Large intestine (tissue), 3 donors: ENCODE measurements around the gene SRGAP1. TPM values are rescaled to one million over a fixed set of nuclear protein-coding genes. Genes with fewer than 3 reads are reported as not detected.

Experiments used
- DNase-seq, 2 donors: peaks; one replicate each; pipeline versions ENCODE4 v3.0.0 to v3.0.0-alpha.2; 2013
- H3K27ac ChIP-seq: one replicate; pipeline ENCODE4 v1.5.1; 2013; ENCODE audit warnings: low read length
- H3K27me3 ChIP-seq: 2 replicates; pipeline ENCODE4 v1.6.1; 2013; ENCODE audit warnings: low read length; ENCODE audit not compliant: control insufficient read depth, insufficient read depth
- H3K36me3 ChIP-seq: 2 replicates; pipeline ENCODE4 v1.6.1; 2013; ENCODE audit warnings: low read length; ENCODE audit not compliant: control insufficient read depth, insufficient read depth
- H3K4me1 ChIP-seq: one replicate; pipeline ENCODE4 v1.6.1; 2013; ENCODE audit warnings: low read length; ENCODE audit not compliant: control insufficient read depth, insufficient read depth
- H3K4me3 ChIP-seq: one replicate; pipeline ENCODE4 v1.5.1; 2013; ENCODE audit warnings: low read length
- H3K9me3 ChIP-seq: one replicate; pipeline ENCODE4 v1.6.1; 2013; ENCODE audit warnings: mild to moderate bottlenecking, low read depth, low read length, moderate library complexity; ENCODE audit not compliant: control insufficient read depth
- WGBS: methylation state at CpG from one replicate; pipeline ENCODE4 v1.1.5; 2013; ENCODE audit warnings: low lambda C conversion rate; ENCODE audit not compliant: insufficient coverage; 5-methylcytosine and 5-hydroxymethylcytosine counted together
- polyA plus RNA-seq: library from polyadenylated mRNA; unstranded; fragments of 120-200 nt; gene quantifications from one replicate; pipeline ENCODE4 v1.2.1, GENCODE V29; 2013

SRGAP1 gene
- polyA plus RNA-seq, 1 donor = 8.6 TPM

DNA sequence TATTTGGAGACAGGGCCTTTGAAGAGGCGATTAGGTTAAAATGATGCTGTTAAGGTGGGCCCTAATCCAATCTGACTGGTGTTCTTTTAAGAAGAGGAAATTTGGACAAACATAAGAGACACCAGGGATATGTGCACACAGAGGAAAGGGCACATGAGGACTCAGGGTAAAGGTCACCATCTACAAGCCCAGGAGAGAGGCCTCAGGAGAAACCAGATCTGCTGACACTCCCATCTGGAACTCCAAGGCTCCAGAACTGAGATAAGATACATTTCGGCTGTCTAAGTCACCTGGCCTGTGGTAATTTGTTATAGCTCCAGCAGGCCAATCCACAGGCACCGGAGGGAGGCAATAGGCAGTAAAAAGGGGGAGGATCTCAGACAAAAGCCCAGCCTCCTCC is 329.0 kb downstream of the SRGAP1 start:
- no peaks in the 10 kb centered on the region for H3K4me1 ChIP-seq
- WGBS = no CpG with 5 or more reads among the region's 3 CpGs

DNA sequence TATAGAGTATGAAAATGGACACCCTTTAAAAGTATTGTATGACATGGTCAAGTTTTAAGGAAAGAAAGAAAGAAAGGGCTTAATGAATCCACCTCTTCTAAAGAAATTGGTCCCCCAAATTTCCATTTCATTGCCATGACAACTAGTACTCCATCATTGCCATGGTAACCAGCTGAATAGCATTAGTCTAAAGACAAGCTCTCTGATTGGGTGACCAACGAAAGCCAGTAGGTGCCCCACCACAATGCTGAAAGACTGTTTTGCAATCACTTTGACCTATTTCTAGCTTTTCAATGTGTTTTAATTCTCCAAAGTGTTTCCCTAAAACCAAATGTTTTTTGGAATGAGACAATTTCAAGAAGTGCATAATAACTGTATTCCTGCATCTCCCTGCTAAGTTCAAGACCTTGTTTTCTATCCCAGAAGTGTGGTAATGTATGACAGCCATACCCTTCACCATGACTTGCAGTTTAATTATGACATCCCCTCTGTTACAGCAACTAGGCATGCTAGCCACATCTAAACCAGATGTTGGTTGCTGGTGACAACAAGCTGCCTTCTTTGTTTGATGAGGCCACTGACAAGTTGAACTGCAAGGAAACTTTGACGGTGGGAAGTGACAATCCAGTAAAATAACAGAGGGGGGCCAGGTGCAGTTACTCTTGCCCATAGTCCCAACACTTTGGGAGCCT is 330.9 kb downstream of the SRGAP1 start:
- H3K27ac ChIP-seq = no peak overlapping the region
- no peaks in the 10 kb centered on the region for H3K4me1 ChIP-seq
- H3K9me3 ChIP-seq = no peaks in the 10 kb centered on the region
- no CpG with 5 or more reads among the region's 2 CpGs for WGBS
- H3K4me3 ChIP-seq = no peak overlapping the region
- DNase-seq = no peak
- no peaks in the 10 kb centered on the region for H3K36me3 ChIP-seq
- H3K27me3 ChIP-seq = no peaks in the 10 kb centered on the region

More for the DNA sequence above, 329.0 kb downstream of the SRGAP1 start:
- H3K27ac ChIP-seq = no peak overlapping the region
- DNase-seq = peak; percentile 53 to 68
- H3K36me3 ChIP-seq = no peaks in the 10 kb centered on the region
- H3K4me3 ChIP-seq = no peak overlapping the region
- no peaks in the 10 kb centered on the region for H3K9me3 ChIP-seq
- no peaks in the 10 kb centered on the region for H3K27me3 ChIP-seq

DNA sequence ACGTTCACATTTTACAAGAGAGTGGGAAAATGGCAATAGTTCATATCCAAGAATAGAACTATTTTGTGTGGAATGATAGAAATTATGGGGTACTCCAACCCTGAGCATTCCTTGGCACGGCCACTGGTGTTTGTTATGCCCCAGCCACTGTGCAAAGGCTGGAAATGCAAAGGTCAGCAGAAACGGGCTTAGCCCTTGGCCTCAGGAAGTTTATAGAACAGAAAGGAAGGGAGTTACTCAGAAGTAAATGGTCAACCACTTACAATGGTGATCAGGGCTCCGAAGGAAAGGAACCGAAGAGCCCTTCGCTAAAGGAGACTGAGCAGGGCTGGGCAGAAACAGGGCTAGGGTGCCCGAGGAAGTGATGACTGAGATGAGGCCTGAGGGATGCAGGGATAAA is 332.5 kb downstream of the SRGAP1 start:
- no peaks in the 10 kb centered on the region for H3K4me1 ChIP-seq
- no peaks in the 10 kb centered on the region for H3K36me3 ChIP-seq
- no peak overlapping the region for H3K27ac ChIP-seq
- no peak for DNase-seq
- no peaks in the 10 kb centered on the region for H3K27me3 ChIP-seq
- no peaks in the 10 kb centered on the region for H3K9me3 ChIP-seq
- 100% methylated on average over 1 of the region's 7 CpGs for WGBS
- no peak overlapping the region for H3K4me3 ChIP-seq

DNA sequence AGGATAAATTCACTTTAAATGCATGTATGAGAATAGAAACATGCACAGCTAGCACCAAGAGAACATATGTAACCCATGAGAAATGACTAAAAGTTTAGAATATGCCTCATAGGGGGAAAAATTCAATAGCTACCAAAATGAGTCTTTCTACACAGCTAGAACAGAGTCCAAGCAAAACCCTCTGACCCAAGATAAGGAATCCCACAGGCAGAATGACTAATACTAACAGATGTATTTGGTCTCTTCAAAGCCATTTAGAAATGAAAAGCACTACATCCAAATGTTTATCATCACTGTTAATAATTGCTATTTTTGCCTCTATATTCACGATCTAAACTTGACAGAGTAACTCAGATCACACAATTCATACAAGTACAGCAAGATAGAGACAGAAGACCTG is 333.6 kb downstream of the SRGAP1 start:
- Histone ChIP-seq H3K27ac (no peak overlapping the region), H3K27me3 (no peaks in the 10 kb centered on the region), H3K36me3 (no peaks in the 10 kb centered on the region), H3K4me3 (no peak overlapping the region), H3K4me1 (no peaks in the 10 kb centered on the region), H3K9me3 (no peaks in the 10 kb centered on the region)
- DNase-seq = no peak
- WGBS = no CpG with 5 or more reads among the region's 1 CpG

DNA sequence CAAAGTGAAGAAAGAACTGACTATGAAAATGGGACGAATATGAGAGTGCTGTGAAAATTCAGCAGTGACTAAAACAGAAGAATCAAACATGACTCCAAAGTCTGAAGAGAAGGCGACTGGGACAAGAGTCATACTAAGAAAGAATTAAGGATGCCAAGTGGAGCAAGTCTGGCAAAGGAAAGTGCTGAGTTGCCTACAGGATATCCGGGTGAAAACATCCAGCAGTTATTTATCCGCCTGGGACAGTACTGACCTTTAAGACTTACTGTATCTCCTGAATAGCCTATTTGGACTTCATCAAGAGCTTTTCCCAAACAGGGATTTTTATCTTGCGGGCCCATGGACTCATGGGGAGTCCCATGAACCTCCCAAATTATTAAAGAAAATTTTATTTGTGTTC is 336.5 kb downstream of the SRGAP1 start:
- DNase-seq = no peak
- H3K9me3 ChIP-seq = no peaks in the 10 kb centered on the region
- no peak overlapping the region for H3K4me3 ChIP-seq
- no peaks in the 10 kb centered on the region for H3K4me1 ChIP-seq
- no peaks in the 10 kb centered on the region for H3K27me3 ChIP-seq
- H3K27ac ChIP-seq = no peak overlapping the region
- no peaks in the 10 kb centered on the region for H3K36me3 ChIP-seq
- WGBS = 95% methylated on average over 2 of the region's 5 CpGs

DNA sequence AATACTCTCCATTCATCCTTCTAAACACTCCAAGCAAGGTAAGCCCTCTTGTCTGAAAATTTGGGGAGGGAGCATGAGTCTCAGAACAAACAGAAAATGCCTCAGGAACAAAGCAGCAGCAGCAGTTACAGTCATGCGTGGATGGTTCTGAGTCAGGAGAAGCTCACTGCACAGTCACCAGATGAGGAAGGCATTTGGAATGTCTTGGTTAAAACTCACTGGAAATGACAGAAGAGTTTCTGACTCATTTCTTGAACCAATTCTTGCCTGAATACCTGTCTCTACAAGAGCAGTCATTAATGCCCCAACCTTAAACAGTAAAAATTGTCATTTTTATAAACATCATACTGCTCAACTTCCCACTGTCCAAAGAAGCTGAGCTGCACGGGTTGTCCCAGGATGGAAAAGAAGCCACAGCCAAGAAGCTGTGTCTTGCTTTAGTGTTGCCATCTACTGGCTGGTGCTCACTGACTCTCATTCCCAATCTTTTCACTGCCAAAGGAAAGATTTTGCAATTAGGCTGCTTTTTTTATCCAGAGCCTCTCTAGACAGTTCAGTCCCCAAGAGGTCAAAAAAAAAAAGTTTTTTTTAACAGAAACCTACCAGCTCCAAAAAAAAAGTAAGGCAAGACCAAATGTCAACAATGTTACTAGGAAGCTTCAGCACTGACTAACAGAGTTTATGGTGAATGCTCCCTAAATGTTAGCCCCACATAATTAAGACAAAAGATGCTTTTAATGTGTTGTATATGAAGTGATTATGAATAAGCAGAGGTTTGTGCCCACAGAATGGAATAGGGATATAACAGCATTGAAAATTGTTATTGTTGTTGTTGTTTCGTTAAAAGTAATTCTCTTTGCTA is 337.2 kb downstream of the SRGAP1 start:
- peak; percentile 37 to 46 for DNase-seq
- WGBS = no CpG with 5 or more reads among the region's 3 CpGs
- Histone ChIP-seq H3K36me3 (no peaks in the 10 kb centered on the region), H3K9me3 (no peaks in the 10 kb centered on the region), H3K27ac (no peak overlapping the region), H3K4me1 (no peaks in the 10 kb centered on the region), H3K27me3 (no peaks in the 10 kb centered on the region), H3K4me3 (no peak overlapping the region)

DNA sequence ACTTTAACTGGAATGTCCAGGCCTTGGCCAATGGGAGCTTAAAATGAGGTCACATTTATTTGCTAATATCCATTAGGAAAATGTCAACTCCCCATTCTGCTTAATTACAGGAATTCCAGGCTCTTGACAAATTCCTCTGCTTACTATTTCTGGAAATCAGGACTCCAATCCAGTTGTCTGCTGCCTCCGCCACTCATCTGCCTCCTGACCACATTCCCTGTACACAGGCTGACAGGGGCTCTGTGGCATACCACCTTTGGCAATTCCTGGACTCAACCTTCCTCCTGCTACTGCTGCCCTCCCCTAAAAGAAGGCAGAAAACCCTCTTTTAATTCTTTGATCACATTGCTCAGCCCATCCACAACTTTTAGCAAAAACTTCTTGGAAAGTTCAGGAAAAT is 339.7 kb downstream of the SRGAP1 start:
- H3K36me3 ChIP-seq = no peaks in the 10 kb centered on the region
- H3K9me3 ChIP-seq = no peaks in the 10 kb centered on the region
- no peak for DNase-seq
- H3K4me3 ChIP-seq = no peak overlapping the region
- no peaks in the 10 kb centered on the region for H3K4me1 ChIP-seq
- H3K27me3 ChIP-seq = no peaks in the 10 kb centered on the region
- no CpG with 5 or more reads among the region's 1 CpG for WGBS
- H3K27ac ChIP-seq = no peak overlapping the region

DNA sequence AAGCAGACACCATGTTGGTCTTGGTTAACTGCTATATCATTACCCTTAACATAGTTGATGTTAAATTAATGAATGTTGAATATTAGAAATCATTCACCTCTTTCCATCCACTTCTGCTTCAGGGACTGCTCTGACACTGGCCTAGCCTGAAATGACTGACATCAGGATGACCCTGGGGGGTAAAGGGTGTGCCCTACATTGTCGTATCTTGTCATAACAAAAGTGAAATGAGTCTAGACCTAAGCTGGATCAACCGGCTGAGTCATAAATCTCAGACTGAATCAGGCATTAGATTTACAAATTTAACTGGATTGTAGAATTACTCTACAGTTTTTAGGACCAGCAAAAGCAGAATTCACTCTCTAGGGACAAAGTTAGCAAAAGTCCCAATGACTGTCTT is 342.3 kb downstream of the SRGAP1 start:
- Histone ChIP-seq H3K27me3 (no peaks in the 10 kb centered on the region), H3K4me3 (no peak overlapping the region), H3K9me3 (no peaks in the 10 kb centered on the region), H3K36me3 (no peaks in the 10 kb centered on the region), H3K4me1 (no peaks in the 10 kb centered on the region), H3K27ac (no peak overlapping the region)
- 93% methylated on average over 2 of the region's 2 CpGs for WGBS
- DNase-seq = no peak

DNA sequence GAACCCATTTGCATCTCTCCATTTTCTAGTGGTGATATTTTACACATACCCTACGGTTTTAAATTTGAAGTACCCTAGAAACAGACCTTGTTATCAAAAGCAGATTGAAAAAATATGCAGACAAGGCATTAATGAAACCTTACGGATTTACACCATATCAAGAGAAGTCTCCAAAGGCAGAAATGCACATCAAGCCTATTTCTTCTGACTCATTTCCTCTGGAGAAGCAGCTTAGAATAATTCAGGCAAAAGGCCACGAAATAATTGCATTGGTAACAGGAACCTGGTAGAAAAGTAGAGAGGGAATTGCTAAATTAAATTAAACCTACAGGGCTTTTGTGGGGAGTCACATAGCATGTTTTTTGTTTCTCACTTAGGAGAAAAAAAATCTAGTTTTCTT is 342.9 kb downstream of the SRGAP1 start:
- DNase-seq = no peak
- Histone ChIP-seq H3K9me3 (no peaks in the 10 kb centered on the region), H3K27ac (no peak overlapping the region), H3K27me3 (no peaks in the 10 kb centered on the region), H3K4me1 (no peaks in the 10 kb centered on the region), H3K36me3 (no peaks in the 10 kb centered on the region), H3K4me3 (no peak overlapping the region)
- 100% methylated on average over 1 of the region's 3 CpGs for WGBS

DNA sequence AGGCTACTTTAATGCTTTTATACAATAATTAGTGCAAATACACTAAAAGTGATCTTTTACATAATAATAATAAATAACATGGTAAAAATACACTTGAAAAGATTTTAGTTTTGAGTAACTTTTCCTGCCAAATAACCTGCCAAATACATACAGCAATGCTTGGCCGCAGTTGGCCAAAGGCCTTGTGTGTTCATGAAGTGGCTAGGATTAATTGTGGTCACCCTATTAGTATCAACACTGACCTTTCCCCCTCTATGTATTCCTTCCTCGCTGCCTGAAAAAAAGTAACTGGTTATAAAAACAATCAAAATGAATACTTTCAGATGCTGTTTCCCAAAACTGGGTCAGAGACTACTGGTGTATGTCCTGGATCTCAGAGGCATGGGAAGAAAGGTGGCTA is 343.3 kb downstream of the SRGAP1 start:
- Histone ChIP-seq H3K27ac (no peak overlapping the region), H3K9me3 (no peaks in the 10 kb centered on the region), H3K4me3 (no peak overlapping the region), H3K4me1 (no peaks in the 10 kb centered on the region), H3K27me3 (no peaks in the 10 kb centered on the region), H3K36me3 (no peaks in the 10 kb centered on the region)
- no CpG with 5 or more reads among the region's 2 CpGs for WGBS
- DNase-seq = no peak
